Trophoblast cell (in vitro differentiated cells and primary cell): Measurements from ENCODE around the gene ANKS1B.

Source experiments
- DNase-seq, 2 donors: peaks; one replicate each; pipeline ENCODE4 v3.0.0-alpha.2; 2016
- H2AFZ ChIP-seq: 2 replicates; pipeline ENCODE4 v1.6.1; 2013; ENCODE audit warnings: low read length, moderate library complexity, mild to moderate bottlenecking; ENCODE audit not compliant: insufficient read depth, poor library complexity
- H2AK5ac ChIP-seq: 2 replicates; pipeline ENCODE4 v1.6.1; 2013; ENCODE audit warnings: mild to moderate bottlenecking, low read length
- H2BK120ac ChIP-seq: 2 replicates; pipeline ENCODE4 v1.6.1; 2013; ENCODE audit warnings: low read length, mild to moderate bottlenecking, moderate library complexity; ENCODE audit not compliant: insufficient read depth, poor library complexity
- H2BK12ac ChIP-seq: 2 replicates; pipeline ENCODE4 v1.6.1; 2013; ENCODE audit warnings: mild to moderate bottlenecking, low read length, moderate library complexity
- H2BK5ac ChIP-seq: 2 replicates; pipeline ENCODE4 v1.6.1; 2013; ENCODE audit warnings: low read length, low read depth, moderate library complexity, mild to moderate bottlenecking; ENCODE audit not compliant: poor library complexity
- H3K14ac ChIP-seq: 2 replicates; pipeline ENCODE4 v1.6.1; 2013; ENCODE audit warnings: mild to moderate bottlenecking, low read length
- H3K18ac ChIP-seq: 2 replicates; pipeline ENCODE4 v1.6.1; 2013; ENCODE audit warnings: mild to moderate bottlenecking, low read length
- H3K23ac ChIP-seq: 2 replicates; pipeline ENCODE4 v1.6.1; 2013; ENCODE audit warnings: low read length
- H3K27ac ChIP-seq: 2 replicates; pipeline ENCODE4 v1.5.1; 2013; ENCODE audit warnings: low read depth, mild to moderate bottlenecking, inconsistent platforms, low read length, moderate library complexity
- H3K27me3 ChIP-seq: 2 replicates; pipeline ENCODE4 v1.6.1; 2013; ENCODE audit warnings: inconsistent platforms, mild to moderate bottlenecking, low read length, moderate library complexity; ENCODE audit not compliant: insufficient read depth
- H3K36me3 ChIP-seq, 2 experiments: 1 replicate in 1 of 2; 2 replicates in 1 of 2; pipeline ENCODE4 v1.6.1; 2013; ENCODE audit warnings: low read length in 2 of 2, mild to moderate bottlenecking in 2 of 2, moderate library complexity in 1 of 2; ENCODE audit not compliant: insufficient read depth in 2 of 2, control insufficient read depth in 1 of 2
- H3K4ac ChIP-seq: 2 replicates; pipeline ENCODE4 v1.6.1; 2013; ENCODE audit warnings: low read depth, mild to moderate bottlenecking, low read length, moderate library complexity
- H3K4me1 ChIP-seq, 2 experiments: 1 replicate in 1 of 2; 2 replicates in 1 of 2; pipeline ENCODE4 v1.6.1; 2013; ENCODE audit warnings: low read length in 2 of 2, mild to moderate bottlenecking in 2 of 2, moderate library complexity in 1 of 2; ENCODE audit not compliant: insufficient read depth in 2 of 2, control insufficient read depth in 1 of 2
- H3K4me2 ChIP-seq: 2 replicates; pipeline ENCODE4 v1.6.1; 2013; ENCODE audit warnings: inconsistent platforms, mild to moderate bottlenecking, low read length, moderate library complexity
- H3K4me3 ChIP-seq: 2 replicates; pipeline ENCODE4 v1.5.1; 2013; ENCODE audit warnings: mild to moderate bottlenecking, low read depth, low read length, inconsistent platforms
- H3K79me1 ChIP-seq: one replicate; pipeline ENCODE4 v1.6.1; 2013; ENCODE audit warnings: low read length
- H3K79me2 ChIP-seq: 2 replicates; pipeline ENCODE4 v1.6.1; 2013; ENCODE audit warnings: low read length, mild to moderate bottlenecking; ENCODE audit not compliant: control insufficient read depth, insufficient read depth, poor library complexity
- H3K9ac ChIP-seq: 2 replicates; pipeline ENCODE4 v1.6.1; 2013; ENCODE audit warnings: mild to moderate bottlenecking, low read length
- H3K9me3 ChIP-seq: 2 replicates; pipeline ENCODE4 v1.6.1; 2013; ENCODE audit warnings: low read depth, mild to moderate bottlenecking, control low read depth, inconsistent platforms, low read length; ENCODE audit not compliant: insufficient read depth
- H4K12ac ChIP-seq: 2 replicates; pipeline ENCODE4 v1.6.1; 2013; ENCODE audit warnings: low read depth, mild to moderate bottlenecking, low read length, moderate library complexity
- H4K8ac ChIP-seq: 2 replicates; pipeline ENCODE4 v1.6.1; 2013; ENCODE audit warnings: low read depth, mild to moderate bottlenecking, low read length, moderate library complexity
- H4K91ac ChIP-seq: one replicate; pipeline ENCODE4 v1.6.1; 2013; ENCODE audit warnings: low read depth, mild to moderate bottlenecking, low read length, moderate library complexity
- WGBS: extraction: QIAGEN DNeasy Blood & Tissue Kit; methylation state at CpG from one replicate; pipeline ENCODE4 v1.1.7; 2013; ENCODE audit warnings: missing lambda C conversion rate; ENCODE audit not compliant: insufficient read length, insufficient coverage; ENCODE audit errors: extremely low coverage; 5-methylcytosine and 5-hydroxymethylcytosine counted together

ANKS1B gene

DNA sequence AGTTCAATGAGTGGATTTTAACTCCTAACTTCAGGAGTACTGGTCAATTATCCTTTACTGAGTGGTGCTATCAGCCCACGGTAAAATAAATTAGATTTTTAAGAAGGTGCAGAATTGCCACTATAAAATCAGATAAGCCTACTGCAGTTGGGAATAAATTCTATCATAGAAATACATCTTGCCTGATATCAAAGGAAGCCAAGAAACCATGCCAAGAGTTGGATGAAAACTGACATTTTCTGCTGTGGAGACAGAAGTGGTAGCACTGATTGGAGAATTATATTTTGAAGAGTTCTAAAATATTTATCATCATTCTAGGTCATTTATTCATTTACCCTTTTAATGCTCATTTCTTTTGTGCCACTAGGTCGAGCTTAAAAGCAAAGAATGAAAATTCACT is 874.5 kb downstream of the ANKS1B start:
- H3K4ac ChIP-seq = no peak overlapping the region
- no peak overlapping the region for H2BK120ac ChIP-seq
- no peak overlapping the region for H4K12ac ChIP-seq
- no CpG with 5 or more reads among the region's 2 CpGs for WGBS
- no peak overlapping the region for H4K8ac ChIP-seq
- no peak overlapping the region for H3K27ac ChIP-seq
- H4K91ac ChIP-seq = no peak overlapping the region
- DNase-seq = no peak
- H3K9ac ChIP-seq = no peak overlapping the region
- H3K27me3 ChIP-seq = no peaks in the 10 kb centered on the region
- H2BK5ac ChIP-seq = no peak overlapping the region
- H3K79me1 ChIP-seq = no peaks in the 10 kb centered on the region
- H3K23ac ChIP-seq = no peak overlapping the region
- H3K14ac ChIP-seq = no peak overlapping the region
- H3K36me3 ChIP-seq = no peaks in the 10 kb centered on the region
- H3K18ac ChIP-seq = no peak overlapping the region
- H3K4me3 ChIP-seq = no peak overlapping the region
- H2AK5ac ChIP-seq = no peak overlapping the region
- no peaks in the 10 kb centered on the region for H3K9me3 ChIP-seq
- H2AFZ ChIP-seq = no peak overlapping the region
- no peaks in the 10 kb centered on the region for H3K79me2 ChIP-seq
- no peak overlapping the region for H3K4me2 ChIP-seq
- no peak overlapping the region for H2BK12ac ChIP-seq
- no peaks in the 10 kb centered on the region for H3K4me1 ChIP-seq

DNA sequence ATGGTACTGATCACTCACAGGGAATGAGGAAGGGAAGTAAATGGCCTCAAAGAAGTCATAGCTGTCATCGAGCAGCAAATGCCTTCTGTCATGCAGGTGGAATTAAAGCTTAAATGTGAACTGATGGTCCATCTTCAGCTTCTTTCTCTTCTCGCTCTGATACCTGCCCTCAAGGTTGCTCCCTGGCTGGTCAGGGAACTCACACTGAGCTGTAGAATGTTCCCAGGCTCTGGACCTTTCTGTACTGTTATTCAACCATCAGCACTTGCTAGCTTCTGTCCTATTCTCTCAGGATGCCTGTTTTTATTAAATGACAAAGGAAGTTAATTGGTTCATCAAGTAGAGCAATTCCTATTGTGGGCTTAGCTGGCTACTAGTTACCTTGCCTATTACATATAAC is 875.8 kb downstream of the ANKS1B start:
- H2BK12ac ChIP-seq = no peak overlapping the region
- H3K27ac ChIP-seq = no peak overlapping the region
- no peak overlapping the region for H4K91ac ChIP-seq
- H3K14ac ChIP-seq = no peak overlapping the region
- H3K9ac ChIP-seq = no peak overlapping the region
- H3K4me3 ChIP-seq = no peak overlapping the region
- no peak overlapping the region for H4K8ac ChIP-seq
- no peaks in the 10 kb centered on the region for H3K27me3 ChIP-seq
- no peaks in the 10 kb centered on the region for H3K9me3 ChIP-seq
- no peak for DNase-seq
- WGBS = no CpG with 5 or more reads among the region's 2 CpGs
- no peak overlapping the region for H2BK5ac ChIP-seq
- no peaks in the 10 kb centered on the region for H3K4me1 ChIP-seq
- no peak overlapping the region for H3K23ac ChIP-seq
- no peak overlapping the region for H3K18ac ChIP-seq
- no peaks in the 10 kb centered on the region for H3K79me2 ChIP-seq
- H2AK5ac ChIP-seq = no peak overlapping the region
- H2BK120ac ChIP-seq = no peak overlapping the region
- H3K79me1 ChIP-seq = no peaks in the 10 kb centered on the region
- no peak overlapping the region for H3K4ac ChIP-seq
- H3K36me3 ChIP-seq = no peaks in the 10 kb centered on the region
- H4K12ac ChIP-seq = no peak overlapping the region
- H3K4me2 ChIP-seq = no peak overlapping the region
- H2AFZ ChIP-seq = no peak overlapping the region

DNA sequence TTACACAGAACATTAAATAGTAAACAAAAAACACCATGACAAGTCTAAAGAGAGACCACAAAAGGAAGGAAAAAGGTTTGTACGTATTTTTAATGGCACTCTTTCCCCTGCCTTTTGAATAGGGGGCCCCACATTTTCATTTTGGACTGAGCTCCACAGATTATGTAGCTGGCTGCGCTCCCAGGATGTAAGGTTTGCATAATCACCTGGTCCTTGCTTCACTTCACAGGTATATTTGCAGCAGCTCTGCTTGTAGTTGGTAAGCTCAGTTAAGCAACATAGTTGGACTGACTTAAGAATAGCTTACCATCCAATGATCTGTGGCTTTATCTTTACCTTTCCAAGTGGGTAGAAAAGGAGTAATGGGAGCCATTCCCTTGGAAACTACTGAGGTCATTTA is 885.0 kb downstream of the ANKS1B start:
- Histone ChIP-seq H3K9ac (no peak overlapping the region), H2AFZ (no peak overlapping the region), H3K18ac (no peak overlapping the region), H3K23ac (no peak overlapping the region), H3K36me3 (no peaks in the 10 kb centered on the region), H2BK12ac (no peak overlapping the region), H2AK5ac (no peak overlapping the region), H3K4me2 (no peak overlapping the region), H3K4ac (no peak overlapping the region), H4K91ac (no peak overlapping the region), H3K79me1 (no peaks in the 10 kb centered on the region), H4K8ac (no peak overlapping the region), H2BK5ac (no peak overlapping the region), H4K12ac (no peak overlapping the region), H3K27me3 (no peaks in the 10 kb centered on the region), H3K4me1 (no peaks in the 10 kb centered on the region), H2BK120ac (no peak overlapping the region), H3K14ac (no peak overlapping the region), H3K4me3 (no peak overlapping the region), H3K79me2 (no peaks in the 10 kb centered on the region), H3K9me3 (no peaks in the 10 kb centered on the region), H3K27ac (no peak overlapping the region)
- DNase-seq = no peak
- no CpG with 5 or more reads among the region's 2 CpGs for WGBS

DNA sequence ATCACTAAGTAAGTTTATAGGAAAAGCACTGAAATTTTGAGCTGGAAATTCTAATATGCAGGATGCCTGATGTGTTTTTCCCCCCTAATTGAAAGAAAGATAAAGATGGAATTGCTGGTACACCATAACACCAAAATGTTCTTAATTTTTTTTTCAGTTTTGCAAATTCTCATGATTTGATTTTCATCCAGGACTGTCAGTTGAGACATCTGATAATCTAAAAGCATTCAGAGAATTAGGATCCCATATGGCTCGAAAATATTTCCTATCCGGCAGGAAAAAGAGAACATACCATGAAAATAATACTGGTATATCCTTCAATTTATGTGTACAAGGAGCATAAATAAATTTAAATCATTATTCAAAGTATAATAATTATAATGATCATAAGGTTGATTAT is 887.6 kb downstream of the ANKS1B start:
- Histone ChIP-seq H3K4me1 (no peaks in the 10 kb centered on the region), H2BK120ac (no peak overlapping the region), H3K23ac (no peak overlapping the region), H3K4me3 (no peak overlapping the region), H3K18ac (no peak overlapping the region), H3K36me3 (no peaks in the 10 kb centered on the region), H4K12ac (no peak overlapping the region), H3K79me1 (no peaks in the 10 kb centered on the region), H3K4ac (no peak overlapping the region), H4K91ac (no peak overlapping the region), H3K27me3 (no peaks in the 10 kb centered on the region), H2AFZ (no peak overlapping the region), H2AK5ac (no peak overlapping the region), H4K8ac (no peak overlapping the region), H3K14ac (no peak overlapping the region), H3K9ac (no peak overlapping the region), H3K9me3 (no peaks in the 10 kb centered on the region), H3K27ac (no peak overlapping the region), H2BK5ac (no peak overlapping the region), H3K79me2 (no peaks in the 10 kb centered on the region), H2BK12ac (no peak overlapping the region), H3K4me2 (no peak overlapping the region)
- no peak for DNase-seq
- WGBS = no CpG with 5 or more reads among the region's 2 CpGs
